SU-DHL-6 (cell line): ENCODE measurements around the gene HMGA1.

Source experiments
- H2AFZ ChIP-seq: fragments of 200-600 bp; sonication (generic); 2 replicates; pipeline ENCODE4 v1.6.1; 2014; ENCODE audit warnings: low read depth, mild to moderate bottlenecking, moderate library complexity, mixed read lengths, antibody characterized with exemption, low read length; ENCODE audit not compliant: severe bottlenecking
- H3F3A ChIP-seq: fragments of 200-600 bp; shearing (Covaris generic); 2 replicates; pipeline ENCODE4 v1.6.0; 2016; ENCODE audit warnings: antibody characterized with exemption, mild to moderate bottlenecking; ENCODE audit not compliant: insufficient read depth
- H3K27ac ChIP-seq: fragments of 200-600 bp; sonication (generic); 2 replicates; pipeline ENCODE4 v1.5.1; 2016; ENCODE audit warnings: low read depth, mild to moderate bottlenecking, low read length, moderate library complexity, mixed read lengths
- H3K27me3 ChIP-seq: fragments of 200-600 bp; sonication (generic), shearing (Covaris generic); 2 replicates; pipeline ENCODE4 v1.6.0; 2014; ENCODE audit warnings: mild to moderate bottlenecking, low read length
- H3K36me3 ChIP-seq: fragments of 200-600 bp; sonication (generic); 2 replicates; pipeline ENCODE4 v1.6.1; 2014; ENCODE audit warnings: mild to moderate bottlenecking, low read length, mixed read lengths
- H3K4me2 ChIP-seq: fragments of 300-600, 200-600 bp; shearing (Covaris generic), sonication (generic); 2 replicates; pipeline ENCODE4 v1.6.0; 2014; ENCODE audit warnings: low read length, low read depth, mild to moderate bottlenecking; ENCODE audit not compliant: poor library complexity, severe bottlenecking
- H3K4me3 ChIP-seq: fragments of 200-600 bp; sonication (generic); 2 replicates; pipeline ENCODE4 v1.5.1; 2014; ENCODE audit warnings: antibody characterized with exemption, low read length, mild to moderate bottlenecking, mixed read lengths; ENCODE audit not compliant: insufficient read depth, poor library complexity, severe bottlenecking
- H3K79me2 ChIP-seq: fragments of 200-600 bp; sonication (generic); 2 replicates; pipeline ENCODE4 v1.6.1; 2014; ENCODE audit warnings: mild to moderate bottlenecking, low read length, moderate library complexity; ENCODE audit not compliant: insufficient read depth
- H3K9ac ChIP-seq: fragments of 200-600 bp; sonication (generic); 2 replicates; pipeline ENCODE4 v1.7.0; 2014; ENCODE audit warnings: mild to moderate bottlenecking, low read length
- H3K9me2 ChIP-seq: fragments of 200-600 bp; sonication (generic); replicated peaks from 2 replicates; pipeline ENCODE4 v1.6.1; 2014; ENCODE audit warnings: low read length; ENCODE audit not compliant: insufficient read depth
- H3K9me3 ChIP-seq: fragments of 200-600 bp; sonication (generic); 2 replicates; pipeline ENCODE4 v1.6.1; 2014; ENCODE audit warnings: low read length, mixed read lengths; ENCODE audit not compliant: insufficient read depth
- H4K20me1 ChIP-seq: fragments of 200-600 bp; sonication (generic); 2 replicates; pipeline ENCODE4 v1.6.1; 2014; ENCODE audit warnings: low read depth, mild to moderate bottlenecking, antibody characterized with exemption, low read length, moderate library complexity, mixed read lengths
- EZH2phosphoT487 ChIP-seq: fragments of 200-600 bp; sonication (generic), shearing (Covaris generic); conservative IDR thresholded peaks from 2 replicates; pipeline ENCODE4 v1.6.1; 2018; ENCODE audit warnings: mild to moderate bottlenecking, antibody characterized with exemption, low read length, moderate library complexity, mixed read lengths
- TF ChIP-seq, protein P1 (sequence below): fragments of 200-600 bp; sonication (generic); IDR thresholded peaks from one replicate; pipeline ENCODE4 v1.5.1; 2017; ENCODE audit warnings: antibody characterized with exemption, mild to moderate bottlenecking, low read length, moderate library complexity; ENCODE audit not compliant: insufficient read depth, poor library complexity, severe bottlenecking

Gene HMGA1

DNA sequence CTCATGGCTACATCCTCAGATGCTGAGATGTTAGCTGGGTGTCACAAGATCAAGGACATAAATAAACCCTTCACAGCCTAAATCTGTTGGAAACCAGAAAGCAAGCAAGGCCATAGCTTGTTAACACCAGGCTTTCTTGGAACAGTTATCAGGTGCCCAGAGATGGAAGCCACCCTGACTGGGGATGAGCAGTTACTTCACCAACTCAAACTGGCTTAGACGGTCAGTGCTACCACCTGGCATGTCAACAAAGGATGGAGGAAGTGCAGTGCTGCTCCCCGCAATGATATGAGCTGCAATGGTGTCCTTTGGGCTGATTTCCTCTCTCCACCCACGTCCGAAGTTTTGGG lies 41.1 kb downstream of the HMGA1 start:
- Histone ChIP-seq H3K4me3 (no peak overlapping the region), H3K27me3 (no peaks in the 10 kb centered on the region), H3F3A (no peaks in the 10 kb centered on the region; the same call in 1 of the 2 replicates), H3K4me2 (no peak overlapping the region), H3K79me2 (no peaks in the 10 kb centered on the region), H2AFZ (no peak overlapping the region), H3K9ac (no peak overlapping the region), H3K36me3 (no peaks in the 10 kb centered on the region), H3K9me2 (no peaks in the 10 kb centered on the region), H3K9me3 (no peaks in the 10 kb centered on the region), H3K27ac (no peak overlapping the region), H4K20me1 (no peaks in the 10 kb centered on the region)
- TF ChIP-seq, protein P1, sequence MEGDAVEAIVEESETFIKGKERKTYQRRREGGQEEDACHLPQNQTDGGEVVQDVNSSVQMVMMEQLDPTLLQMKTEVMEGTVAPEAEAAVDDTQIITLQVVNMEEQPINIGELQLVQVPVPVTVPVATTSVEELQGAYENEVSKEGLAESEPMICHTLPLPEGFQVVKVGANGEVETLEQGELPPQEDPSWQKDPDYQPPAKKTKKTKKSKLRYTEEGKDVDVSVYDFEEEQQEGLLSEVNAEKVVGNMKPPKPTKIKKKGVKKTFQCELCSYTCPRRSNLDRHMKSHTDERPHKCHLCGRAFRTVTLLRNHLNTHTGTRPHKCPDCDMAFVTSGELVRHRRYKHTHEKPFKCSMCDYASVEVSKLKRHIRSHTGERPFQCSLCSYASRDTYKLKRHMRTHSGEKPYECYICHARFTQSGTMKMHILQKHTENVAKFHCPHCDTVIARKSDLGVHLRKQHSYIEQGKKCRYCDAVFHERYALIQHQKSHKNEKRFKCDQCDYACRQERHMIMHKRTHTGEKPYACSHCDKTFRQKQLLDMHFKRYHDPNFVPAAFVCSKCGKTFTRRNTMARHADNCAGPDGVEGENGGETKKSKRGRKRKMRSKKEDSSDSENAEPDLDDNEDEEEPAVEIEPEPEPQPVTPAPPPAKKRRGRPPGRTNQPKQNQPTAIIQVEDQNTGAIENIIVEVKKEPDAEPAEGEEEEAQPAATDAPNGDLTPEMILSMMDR, result no peak
- no peak for TF ChIP-seq EZH2phosphoT487

DNA sequence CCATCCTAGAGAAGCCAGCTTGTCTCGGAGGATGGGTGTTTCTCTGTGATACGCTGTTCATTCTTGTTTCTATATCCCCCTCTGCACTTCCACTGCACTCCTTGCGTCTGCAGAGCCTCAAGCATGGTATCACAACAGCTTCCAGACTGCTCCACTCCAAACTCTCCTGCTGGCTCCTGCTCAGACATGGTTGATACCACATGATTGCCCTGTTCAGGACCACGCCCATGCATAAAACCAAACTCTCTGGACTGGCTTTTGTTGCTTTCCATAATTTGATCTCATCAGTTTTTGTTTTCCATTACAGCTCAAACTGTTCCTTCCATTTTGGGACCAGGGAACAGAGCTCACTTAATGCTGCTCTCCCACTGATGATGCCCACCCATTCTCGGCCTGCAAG lies 42.2 kb downstream of the HMGA1 start:
- Histone ChIP-seq H3K79me2 (no peaks in the 10 kb centered on the region), H3K36me3 (no peaks in the 10 kb centered on the region), H3K27me3 (no peaks in the 10 kb centered on the region), H3K27ac (no peak overlapping the region), H3F3A (no peaks in the 10 kb centered on the region; the same call in 1 of the 2 replicates), H3K9ac (no peak overlapping the region), H3K9me3 (no peaks in the 10 kb centered on the region), H3K4me2 (no peak overlapping the region), H2AFZ (no peak overlapping the region), H4K20me1 (no peaks in the 10 kb centered on the region), H3K4me3 (no peak overlapping the region), H3K9me2 (no peaks in the 10 kb centered on the region)
- TF ChIP-seq, protein P1, result no peak

DNA sequence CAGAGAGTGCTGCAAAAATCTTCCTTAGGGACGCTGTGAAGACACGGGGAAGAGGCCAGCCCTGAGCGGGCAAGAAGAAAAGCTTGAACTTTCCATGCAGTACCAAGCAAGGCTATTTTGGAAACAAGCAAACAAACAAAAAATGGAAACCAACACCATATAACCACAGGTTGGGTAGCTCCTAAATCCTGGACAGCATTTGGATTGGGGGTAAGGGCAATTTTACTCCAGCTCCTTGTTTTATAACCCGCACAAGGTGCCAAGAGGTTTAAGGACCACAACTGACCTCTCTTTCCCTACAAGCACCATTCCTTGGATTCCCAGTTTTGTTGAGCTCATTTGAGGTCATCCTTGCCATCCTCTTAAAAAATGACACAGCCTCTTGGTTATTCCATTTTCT lies 43.5 kb downstream of the HMGA1 start:
- no peak overlapping the region for H3K4me3 ChIP-seq
- H3K9me3 ChIP-seq, result no peaks in the 10 kb centered on the region
- H3K27ac ChIP-seq, result no peak overlapping the region
- no peaks in the 10 kb centered on the region for H3K79me2 ChIP-seq
- no peaks in the 10 kb centered on the region for H3K27me3 ChIP-seq
- H3K9me2 ChIP-seq, result no peaks in the 10 kb centered on the region
- H3K4me2 ChIP-seq, result no peak overlapping the region
- H4K20me1 ChIP-seq, result no peaks in the 10 kb centered on the region
- H3K36me3 ChIP-seq, result no peaks in the 10 kb centered on the region
- H3F3A ChIP-seq, result no peaks in the 10 kb centered on the region; the same call in 1 of the 2 replicates
- no peak overlapping the region for H3K9ac ChIP-seq
- no peak for TF ChIP-seq EZH2phosphoT487
- TF ChIP-seq, protein P1, result no peak
- H2AFZ ChIP-seq, result no peak overlapping the region
